Stimulated activated CD8-positive, alpha-beta memory T cell treated with anti-CD3 and anti-CD28 coated beads, Interleukin-4, amount 100 ng/mL, for 4 hours (primary cell): ENCODE measurements around the gene DPP7.

ENCODE experiments used
- DNase-seq, 2 donors: peaks; one replicate each; pipeline ENCODE4 v3.0.0-alpha.2; 2020; ENCODE audit warnings: low read depth in 2 of 2, low spot score in 1 of 2

DPP7 gene

DNA sequence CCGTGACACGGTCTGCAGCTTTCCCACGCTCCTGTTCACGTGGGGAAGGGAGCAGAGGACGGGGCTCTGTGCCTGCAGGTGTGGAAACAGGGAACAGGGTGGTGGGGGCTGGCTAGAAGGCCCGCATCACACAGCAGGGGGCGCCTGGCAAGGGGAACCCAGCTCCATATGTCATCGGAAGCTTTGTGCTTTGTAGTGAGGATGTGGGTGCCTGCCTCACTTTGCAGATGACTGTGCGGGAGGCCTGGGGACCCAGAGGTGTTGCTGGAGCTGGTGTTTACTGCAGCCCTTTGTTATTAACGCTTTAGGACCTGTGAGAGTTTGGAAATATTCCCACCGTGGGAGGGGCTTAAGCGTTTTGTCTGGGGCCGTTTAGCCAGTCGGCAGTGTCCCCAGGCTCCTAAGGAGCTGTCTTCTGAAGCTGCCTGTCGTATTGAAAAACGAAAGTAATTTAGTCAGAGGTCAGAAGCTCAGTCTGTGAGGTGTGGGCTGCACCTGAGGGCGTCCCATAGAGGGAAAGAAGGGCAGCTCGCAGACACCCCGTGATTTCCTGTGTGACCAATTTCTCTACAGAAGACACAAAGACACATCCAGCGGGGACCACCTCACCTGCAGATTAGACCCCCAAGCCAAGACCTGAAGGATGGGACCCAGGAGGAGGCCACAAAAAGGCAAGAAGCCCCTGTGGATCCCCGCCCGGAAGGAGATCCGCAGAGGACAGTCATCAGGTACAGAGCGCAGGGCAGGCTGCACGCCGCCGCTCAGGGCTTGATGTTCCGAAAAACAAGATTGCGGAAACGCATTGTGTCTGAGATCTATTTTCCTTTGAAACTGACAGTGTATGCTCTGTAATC lies 18.6 kb downstream of the DPP7 start:
- DNase-seq = peak; percentile 59 to 67

DNA sequence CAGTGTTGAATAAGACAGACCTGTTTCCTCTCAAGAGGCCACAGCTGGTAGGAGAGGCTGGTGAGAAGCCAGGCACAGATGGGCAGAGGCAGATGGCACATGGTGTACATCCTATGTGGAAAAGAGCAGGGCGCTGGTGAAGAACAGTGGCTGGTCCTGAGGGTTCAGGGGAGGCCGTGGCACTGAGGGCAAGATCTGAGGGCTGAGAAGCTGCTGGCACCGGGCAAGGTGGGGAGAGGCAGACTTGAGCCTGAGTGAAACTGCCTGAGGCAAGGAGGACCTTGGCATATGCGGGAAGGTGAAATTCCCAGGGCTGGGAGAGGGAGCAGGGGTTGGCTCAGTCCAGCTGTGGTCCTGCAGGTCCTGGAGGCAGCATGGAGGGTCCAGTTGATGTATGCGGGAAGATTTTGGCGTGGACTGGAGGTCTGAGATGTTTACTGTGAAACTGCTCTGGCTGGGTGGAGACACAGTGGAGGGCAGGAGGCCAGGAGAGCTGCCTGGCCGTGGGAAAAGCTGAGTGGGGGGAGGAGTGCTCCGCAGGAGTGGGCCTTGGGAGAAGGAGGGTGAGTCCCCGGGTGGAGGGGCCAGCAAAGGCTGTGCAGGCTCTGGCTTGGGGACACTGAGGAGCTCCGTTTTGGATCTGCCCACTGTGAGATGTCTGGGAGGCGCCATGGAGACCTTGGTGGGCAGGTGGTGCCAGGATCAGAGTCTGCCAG lies 25.1 kb downstream of the DPP7 start:
- no peak for DNase-seq

DNA sequence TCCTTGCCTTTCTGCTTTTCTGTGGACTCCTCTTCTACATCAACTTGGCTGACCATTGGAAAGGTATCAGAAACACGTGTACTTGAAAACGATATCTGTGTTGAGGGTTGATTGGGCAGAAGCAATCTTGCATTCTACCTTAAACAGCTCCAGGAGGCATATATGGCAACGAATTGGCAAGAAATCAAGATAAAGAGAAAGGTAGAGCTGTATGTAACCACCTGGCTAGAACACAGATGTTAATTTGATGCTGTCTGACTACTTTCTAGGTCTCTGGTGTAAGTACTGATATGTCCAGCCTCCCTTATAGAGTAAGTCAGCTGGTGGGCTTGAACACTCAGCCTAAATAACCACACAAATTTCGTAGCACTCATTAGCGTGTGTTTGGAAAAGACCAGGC lies 26.4 kb downstream of the DPP7 start:
- no peak for DNase-seq

DNA sequence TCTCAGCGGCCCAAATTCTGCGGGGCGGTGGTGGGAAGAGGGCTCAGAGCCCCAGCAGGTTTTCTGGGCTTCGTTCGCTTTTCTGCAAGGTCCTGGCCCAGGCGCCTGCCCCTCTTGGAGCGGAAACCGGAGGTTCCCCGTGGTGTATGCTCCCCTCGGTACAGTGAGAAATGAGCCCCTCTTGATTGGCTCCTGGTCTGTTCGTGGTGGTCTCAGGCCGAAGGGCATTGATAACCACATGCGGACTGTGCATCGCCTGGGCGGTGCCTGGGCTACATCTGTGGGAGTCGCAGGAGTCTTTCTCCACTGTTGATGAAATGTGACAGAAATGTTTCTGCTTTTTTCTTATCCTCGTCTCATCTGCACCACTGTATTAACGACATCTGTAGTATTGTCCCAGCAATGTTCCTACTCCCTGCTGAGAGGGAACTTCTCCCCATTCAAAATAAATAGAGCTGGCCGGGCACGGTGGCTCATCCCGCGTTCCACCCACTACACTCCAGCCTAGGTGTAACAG lies 27.1 kb downstream of the DPP7 start:
- no peak for DNase-seq

DNA sequence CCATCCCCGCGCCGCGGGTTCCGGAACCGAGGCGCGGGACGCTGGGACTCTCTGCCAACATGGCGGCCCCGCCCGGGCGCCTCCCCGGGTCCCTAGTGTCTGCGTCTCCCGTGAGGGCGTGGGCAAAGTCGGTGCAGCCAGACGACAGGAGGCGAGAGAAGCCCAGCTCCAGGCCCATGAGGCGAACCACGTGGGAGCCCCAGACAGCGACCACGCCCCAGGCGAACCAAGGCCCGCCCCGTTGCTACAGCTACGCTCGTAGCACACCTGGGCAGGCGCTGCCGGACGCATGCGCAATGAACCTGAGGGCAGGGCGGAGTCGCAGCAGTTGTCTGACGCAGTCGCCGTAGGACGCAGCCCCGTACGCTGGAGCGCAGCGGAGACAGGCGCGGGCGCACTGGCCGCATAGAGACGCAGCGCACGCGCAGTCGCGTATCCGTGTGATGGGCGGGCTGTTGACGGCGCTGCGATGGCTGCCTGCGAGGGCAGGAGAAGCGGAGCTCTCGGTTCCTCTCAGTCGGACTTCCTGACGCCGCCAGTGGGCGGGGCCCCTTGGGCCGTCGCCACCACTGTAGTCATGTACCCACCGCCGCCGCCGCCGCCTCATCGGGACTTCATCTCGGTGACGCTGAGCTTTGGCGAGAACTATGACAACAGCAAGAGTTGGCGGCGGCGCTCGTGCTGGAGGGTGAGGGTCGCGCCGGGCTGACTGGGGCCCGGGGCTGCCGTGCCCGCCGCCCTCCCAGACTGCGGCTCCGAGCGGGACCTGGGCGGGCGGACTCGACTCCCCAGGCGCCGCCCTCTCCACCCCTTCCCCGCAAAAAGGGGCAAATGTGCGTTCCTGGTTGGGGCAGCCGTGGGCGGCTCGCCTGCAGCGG lies 27.8 kb downstream of the DPP7 start, which contains the start of gene MAN1B1:
MAN1B1 (plus strand) TSS at position 455 of the 878 bp plus-strand sequence; CDS start at position 470, 15 bp downstream.
- DNase-seq = peak; percentile 94 to 100

DNA sequence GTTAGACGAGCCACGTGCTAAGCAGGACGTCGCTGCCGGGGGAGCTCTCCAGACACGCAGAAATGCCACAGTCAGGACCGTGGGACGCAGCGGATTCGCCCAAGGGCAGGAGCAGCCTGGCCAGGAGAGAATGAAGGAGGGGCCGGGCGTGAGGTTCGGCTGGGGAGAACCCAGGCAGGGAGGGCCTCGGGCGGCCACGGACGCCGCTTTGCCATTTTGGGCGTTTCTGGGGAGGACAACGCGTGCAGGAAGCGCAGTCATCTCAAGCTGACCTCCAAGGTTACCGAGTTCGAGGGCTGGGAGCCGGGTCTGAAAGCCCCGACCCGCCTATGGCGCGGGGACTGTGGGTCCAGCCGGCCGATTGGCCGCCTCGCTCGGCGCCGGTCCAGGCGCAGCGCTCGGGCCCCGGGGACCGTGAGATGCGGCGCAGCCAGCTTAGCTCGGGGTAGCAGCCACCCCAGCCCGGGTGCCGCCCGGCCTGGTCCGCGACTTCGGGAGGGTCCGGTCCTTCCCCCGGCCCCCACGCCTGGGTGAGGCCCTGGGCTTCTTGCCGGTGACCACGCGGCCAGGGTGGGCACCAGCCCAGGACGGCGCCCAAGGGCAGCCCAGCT lies 28.5 kb downstream of the DPP7 start:
- DNase-seq = no peak

DNA sequence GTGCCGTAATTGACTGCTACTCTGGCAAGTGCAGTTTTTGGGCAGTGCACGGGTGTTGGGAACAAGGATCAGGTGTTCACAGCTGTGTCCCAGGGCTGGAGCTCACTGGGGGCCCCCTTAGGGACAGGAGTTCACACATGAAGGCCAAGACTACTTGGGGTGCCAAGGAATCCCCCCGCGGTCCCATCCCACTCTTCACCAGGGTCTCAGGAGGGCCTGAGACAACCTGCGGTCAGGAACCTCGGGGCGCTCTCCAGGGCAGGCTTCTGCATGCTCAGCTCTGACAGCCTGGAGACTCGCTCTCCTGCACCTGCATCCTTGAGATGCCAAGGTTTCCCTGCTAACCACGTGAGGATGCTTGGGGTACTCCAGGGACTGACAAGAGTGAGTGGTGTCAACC lies 30.0 kb downstream of the DPP7 start:
- no peak for DNase-seq

DNA sequence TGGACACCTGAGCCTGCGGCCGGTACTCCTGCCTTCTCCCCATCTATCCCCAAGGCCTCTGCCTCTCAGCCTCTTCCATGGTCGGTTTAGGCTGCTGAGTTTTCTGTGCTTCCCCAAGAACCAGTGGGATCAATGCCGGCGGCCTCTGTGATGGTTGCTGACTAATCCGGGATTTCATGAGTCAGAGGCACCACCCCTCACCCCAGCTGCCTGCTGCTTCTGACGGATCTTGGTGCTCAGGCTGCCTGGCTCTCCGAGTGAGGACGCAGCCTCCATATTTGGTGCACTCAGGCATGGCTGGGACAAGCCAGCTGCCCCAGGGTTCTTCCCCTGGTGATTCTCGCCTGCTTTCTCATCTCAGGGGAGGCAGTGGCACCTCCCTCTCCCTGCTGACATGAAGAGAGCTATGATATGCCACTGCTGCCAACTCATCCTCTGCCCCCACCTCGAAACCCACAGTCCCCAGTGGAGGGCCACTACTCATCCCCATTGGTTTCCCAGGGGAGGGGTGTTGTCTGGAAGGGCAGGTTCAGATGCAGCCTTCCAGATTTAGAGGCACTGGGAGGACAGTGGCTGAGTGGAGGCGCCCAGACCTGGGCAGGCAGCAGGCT lies 31.0 kb downstream of the DPP7 start:
- no peak for DNase-seq

DNA sequence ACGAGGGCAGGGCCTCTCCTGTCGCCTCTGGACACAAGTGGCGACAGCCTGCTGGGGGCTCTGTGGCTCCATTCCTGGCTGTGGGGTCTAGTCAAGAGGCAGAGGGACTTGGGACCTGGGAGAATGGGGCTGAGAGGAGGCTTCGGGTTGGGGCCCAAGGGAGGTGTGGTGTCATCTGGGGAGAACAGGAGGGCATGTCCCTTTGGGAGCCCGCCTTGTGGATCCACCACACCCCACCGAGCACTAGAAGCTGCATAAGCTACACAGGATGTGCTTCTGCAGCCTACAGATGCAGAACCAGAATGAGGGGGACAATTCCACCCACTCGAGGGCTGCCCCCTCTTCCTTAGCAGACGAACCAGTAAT lies 31.6 kb downstream of the DPP7 start:
- no peak for DNase-seq

DNA sequence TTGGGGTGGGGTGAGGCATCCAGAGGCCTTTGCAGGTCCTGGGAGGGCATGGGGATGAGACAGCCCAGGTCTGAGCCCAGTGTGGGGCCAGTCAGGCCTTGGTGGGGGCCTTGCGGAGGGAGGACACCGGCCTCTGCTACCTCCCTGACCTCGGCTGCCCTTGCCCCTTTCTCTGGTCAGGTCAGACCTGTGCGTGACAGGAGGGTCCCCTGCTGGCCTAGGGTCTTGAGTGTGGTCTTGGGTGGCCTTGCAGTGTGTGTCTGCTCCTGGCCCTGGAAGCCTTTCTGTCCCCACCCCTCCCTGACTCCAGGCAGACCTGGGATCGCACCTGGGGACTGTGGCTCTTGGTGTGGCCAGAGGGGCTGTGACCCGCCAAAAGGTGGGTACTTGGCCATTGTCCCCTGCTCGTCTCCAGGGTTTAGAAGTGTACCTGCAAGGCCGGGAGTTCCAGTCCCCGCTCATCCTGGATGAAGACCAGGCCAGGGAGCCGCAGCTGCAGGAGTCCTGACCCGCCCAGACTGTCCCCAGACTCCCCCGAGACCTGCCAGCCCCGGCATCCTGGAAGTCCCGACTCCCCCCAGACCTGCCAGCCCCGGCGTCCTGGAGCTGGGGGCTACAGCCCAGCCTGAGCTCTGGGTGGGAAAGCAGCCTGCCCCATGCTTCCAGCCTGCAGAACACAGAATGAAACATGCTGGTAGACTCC lies 32.2 kb downstream of the DPP7 start:
- no peak for DNase-seq

DNA sequence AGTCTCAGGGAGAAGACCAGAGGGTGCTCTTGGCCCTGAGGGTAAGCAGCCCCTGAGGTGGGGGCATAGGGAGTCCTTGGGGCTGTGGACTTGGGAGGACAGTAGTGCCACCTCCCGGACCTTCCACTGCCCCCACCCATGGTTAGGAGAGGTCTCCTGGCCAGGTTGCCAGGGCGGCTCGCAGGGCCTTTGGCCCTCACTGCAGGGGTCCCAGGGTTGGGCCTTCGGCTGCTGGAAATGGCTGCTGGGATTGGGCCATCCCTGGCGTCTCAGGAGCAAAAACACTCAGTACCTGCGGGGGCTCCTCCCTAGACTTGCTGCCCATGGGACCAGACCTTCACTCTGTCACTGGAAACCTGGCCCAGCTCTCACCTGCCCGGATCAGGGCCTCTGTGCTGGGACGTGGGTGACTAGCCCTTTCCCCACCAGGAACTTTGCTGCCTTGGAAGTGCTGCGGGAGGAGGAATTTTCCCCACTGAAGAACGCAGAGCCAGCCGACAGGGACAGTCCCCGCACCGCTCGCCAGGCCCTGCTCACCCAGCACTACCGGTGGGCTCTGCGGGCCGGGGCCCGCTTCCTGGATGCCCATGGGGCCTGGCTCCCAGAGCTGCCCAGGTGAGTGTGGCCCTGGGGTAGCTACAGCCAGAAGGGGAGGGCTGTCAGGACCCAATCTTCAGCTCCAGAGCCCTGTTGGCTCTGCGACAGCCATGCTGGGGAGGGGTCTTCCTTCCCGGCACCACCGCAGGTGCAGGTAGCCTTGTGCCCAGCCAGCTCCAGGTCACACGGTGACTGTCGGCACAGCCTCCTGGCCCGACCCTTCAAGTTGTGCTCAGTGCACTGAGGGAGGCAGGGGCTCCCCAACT lies 34.0 kb downstream of the DPP7 start:
- no peak for DNase-seq

DNA sequence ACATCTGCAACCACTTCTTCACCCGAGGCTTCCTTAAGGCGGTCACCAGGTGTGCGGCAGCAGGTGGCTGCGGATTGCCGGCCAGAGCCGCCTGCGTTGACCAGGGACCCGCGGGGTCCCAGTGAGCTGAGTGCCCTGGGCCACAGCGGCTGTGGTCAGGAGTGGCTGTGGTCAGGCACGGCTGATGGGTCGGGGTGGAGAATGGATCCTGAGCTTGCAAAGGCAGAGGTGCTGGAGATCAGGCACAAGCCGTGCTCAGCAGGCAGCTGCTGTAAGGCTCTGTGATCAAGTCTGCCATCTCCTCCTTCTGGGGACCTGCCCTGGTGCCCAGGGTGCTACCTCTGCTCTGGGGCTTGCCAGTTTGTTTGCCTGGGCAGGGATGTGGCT lies 35.1 kb downstream of the DPP7 start:
- DNase-seq = no peak

DNA sequence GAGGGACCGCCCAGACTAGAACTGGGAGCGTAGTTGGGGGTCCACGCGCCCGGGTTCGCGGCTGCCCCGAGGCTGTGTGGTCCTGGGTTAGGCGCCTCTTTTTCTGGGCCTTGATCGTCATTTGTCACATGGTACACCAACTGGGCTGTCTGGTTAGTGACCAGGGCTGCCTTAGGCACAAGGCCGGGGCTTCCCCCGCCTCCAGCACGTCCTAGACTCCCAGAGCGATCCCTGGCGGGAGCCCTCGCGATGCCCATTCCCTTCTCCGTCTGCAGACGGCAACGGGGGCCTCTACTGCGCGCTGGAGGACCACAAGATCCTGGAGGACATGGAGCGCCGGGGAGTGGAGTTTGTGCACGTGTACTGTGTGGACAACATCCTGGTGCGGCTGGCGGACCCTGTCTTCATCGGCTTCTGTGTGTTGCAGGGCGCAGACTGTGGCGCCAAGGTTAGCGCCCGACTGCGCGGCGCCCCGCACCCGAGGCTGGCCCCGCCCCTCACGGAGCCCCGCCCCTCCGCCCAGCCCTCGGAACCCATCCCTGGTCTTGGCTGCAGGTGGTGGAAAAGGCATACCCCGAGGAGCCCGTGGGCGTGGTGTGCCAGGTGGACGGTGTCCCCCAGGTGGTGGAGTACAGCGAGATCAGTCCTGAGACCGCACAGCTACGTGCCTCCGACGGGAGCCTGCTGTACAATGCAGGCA lies 35.7 kb downstream of the DPP7 start:
- no peak for DNase-seq

DNA sequence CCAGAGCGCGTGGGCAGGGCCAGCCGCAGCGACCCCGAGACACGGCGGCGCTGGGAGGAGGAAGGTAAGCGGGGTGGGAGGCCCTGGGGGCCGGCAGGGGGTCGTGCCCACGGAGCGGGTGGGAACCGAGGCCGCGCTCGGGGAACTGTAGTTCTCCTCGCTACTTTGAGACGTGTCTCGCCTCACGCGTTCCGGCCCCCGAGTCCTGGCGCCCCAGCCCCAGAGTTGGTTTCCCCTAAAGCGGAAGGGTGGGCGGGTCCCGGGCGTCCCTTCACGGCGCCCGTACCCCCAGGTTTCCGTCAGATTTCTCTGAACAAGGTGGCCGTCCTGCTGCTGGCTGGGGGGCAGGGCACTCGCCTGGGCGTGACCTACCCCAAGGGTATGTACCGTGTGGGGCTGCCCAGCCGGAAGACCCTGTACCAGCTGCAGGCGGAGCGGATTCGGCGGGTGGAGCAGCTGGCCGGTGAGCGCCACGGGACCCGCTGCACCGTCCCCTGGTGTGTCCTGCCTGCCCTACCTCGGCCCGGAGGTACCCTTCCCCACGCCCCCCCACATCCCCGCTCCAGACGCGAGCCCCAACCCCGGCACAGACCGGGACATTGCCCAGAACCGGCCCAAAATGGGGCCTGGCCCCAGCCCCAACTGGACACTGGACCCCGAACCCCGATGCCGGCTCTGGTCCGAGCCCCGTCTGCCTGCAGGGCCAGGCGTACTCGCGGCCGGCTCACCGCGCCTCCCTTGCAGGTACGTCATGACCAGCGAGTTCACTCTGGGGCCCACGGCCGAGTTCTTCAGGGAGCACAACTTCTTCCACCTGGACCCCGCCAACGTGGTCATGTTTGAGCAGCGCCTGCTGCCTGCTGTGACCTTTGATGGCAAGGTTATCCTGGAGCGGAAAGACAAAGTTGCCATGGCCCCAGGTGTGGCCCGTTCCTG lies 36.5 kb downstream of the DPP7 start:
- DNase-seq = no peak

DNA sequence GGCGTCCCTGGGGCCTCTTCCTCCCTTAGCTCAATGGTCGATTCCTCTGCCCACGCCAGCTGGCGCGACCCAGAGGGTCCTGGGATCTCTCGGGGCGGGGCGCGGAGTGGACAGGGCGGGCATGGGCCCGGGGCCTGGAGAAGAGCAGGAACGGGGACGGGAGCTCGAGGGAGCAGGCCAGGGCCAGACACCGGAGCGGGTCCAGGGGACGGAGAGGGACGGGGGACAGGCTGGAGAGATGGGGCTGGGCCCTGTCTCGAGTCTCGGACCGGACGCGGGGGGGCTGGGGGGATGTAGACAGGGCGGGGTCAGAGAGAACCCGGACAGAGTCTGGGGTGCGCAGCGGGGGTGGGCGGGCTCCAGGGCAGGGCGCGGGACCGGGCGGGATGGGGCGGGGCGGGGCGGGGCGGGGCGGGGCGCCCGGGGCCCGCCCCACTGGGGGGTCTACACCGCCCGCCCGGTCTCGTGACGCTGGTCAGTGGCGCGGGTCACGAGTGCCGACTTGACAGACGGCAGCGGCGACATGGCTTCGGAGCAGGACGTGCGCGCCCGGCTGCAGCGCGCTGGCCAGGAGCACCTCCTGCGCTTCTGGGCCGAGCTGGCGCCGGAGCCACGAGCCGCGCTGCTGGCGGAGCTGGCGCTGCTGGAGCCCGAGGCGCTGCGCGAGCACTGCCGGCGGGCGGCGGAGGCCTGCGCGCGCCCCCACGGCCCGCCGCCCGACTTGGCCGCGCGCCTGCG lies 37.4 kb downstream of the DPP7 start, which contains the start of gene UAP1L1:
UAP1L1 (plus strand) TSS at position 508 of the 738 bp plus-strand sequence; CDS start at position 524, 16 bp downstream.
- no peak for DNase-seq

DNA sequence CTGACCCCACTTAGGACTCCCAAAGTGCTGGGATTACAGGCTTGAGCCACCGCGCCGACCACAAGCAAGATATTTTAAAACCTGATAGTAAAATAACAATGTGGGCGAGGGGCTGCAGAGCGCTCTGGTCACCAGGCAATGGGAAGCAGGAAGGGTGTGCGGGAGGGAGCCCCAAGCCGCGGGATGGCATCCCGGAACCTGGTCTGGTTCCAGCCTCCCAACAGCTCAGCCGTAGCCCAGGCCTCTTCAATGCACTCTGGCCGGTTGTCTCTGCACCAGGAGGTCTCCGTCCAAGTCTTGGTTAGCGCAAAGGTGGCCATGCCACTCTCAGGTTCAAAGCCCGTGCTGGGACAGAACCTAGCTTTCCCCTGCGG lies 37.9 kb downstream of the DPP7 start:
- DNase-seq = no peak
